K562 (cell line): ENCODE data around the gene DERL3. TPM values are rescaled to one million over a fixed set of nuclear protein-coding genes. Genes with fewer than 3 reads are reported as not detected.

Experiments used
- ATAC-seq: fragments of 200-7000 bp; cut with Tn5 transposase; 3 replicates; pipeline ENCODE4 v1.9.1; 2020; ENCODE audit warnings: moderate library complexity
- BruUV-seq: library from RNA; stranded (reverse); fragments of 400-500 nt; replicated peaks from 2 replicates; lab custom pipeline; 2021; lab: Mats Ljungman, UMichigan
- CTCF ChIA-PET: fragments of 300-600 bp; formaldehyde crosslinking; extraction: SDS; loops from one replicate; lab custom pipeline; 2021; ENCODE audit warnings: low intra/inter-chr PET ratio; lab: Yijun Ruan, JAX
- POLR2A ChIA-PET: fragments of 300-600, 350-650 bp; sonication (Branson Sonifier 250); formaldehyde crosslinking; extraction: SDS; loops from one replicate; lab custom pipeline; 2021; ENCODE audit warnings: antibody characterized with exemption, inconsistent platforms; lab: Yijun Ruan, JAX
- DNase-seq, 4 experiments: peaks; one replicate each; pipeline versions ENCODE4 v3.0.0 to v3.0.0-alpha.2; 2011 to 2018; ENCODE audit warnings: low spot score in 3 of 4, mixed read lengths in 3 of 4; ENCODE audit errors: extremely low read depth in 1 of 4
- FAIRE-seq: peaks from 2 replicates; lab custom pipeline; 2011; peaks lifted over from hg19 to GRCh38; lab: Jason Lieb, UNC
- H2AFZ ChIP-seq: 2 replicates; pipeline ENCODE4 v1.6.0; 2011; ENCODE audit warnings: low read depth, low read length, control low read depth, inconsistent platforms
- H3K27ac ChIP-seq: fragments of 200-600 bp; 3 replicates; pipeline ENCODE4 v1.8.0; 2011; ENCODE audit warnings: low read depth, mild to moderate bottlenecking, control low read depth, inconsistent platforms, low read length, moderate library complexity, mixed read lengths; ENCODE audit errors: extremely low read depth
- H3K27me3 ChIP-seq, 2 experiments: fragments of 300-600 bp in 1 of 2; 2 replicates in 1 of 2; 3 replicates in 1 of 2; pipeline versions ENCODE4 v1.6.0 to v1.8.0; 2011; ENCODE audit warnings: inconsistent platforms in 2 of 2, low read length in 2 of 2, mild to moderate bottlenecking in 1 of 2, mixed read lengths in 1 of 2, moderate library complexity in 1 of 2; ENCODE audit not compliant: control insufficient read depth in 2 of 2, insufficient read depth in 2 of 2
- H3K36me3 ChIP-seq: fragments of 300-600 bp; 3 replicates; pipeline ENCODE4 v1.8.0; 2011; ENCODE audit warnings: mild to moderate bottlenecking, low read length, inconsistent platforms; ENCODE audit not compliant: control insufficient read depth, insufficient read depth
- H3K4me1 ChIP-seq, 2 experiments: fragments of 200-600 bp in 1 of 2; replicated peaks in 1 of 2; 2 replicates in 1 of 2; 3 replicates in 1 of 2; pipeline versions ENCODE4 v1.5.1 to v1.8.0; 2011; ENCODE audit warnings: inconsistent platforms in 2 of 2, low read length in 2 of 2, mild to moderate bottlenecking in 1 of 2, mixed read lengths in 1 of 2, moderate library complexity in 1 of 2; ENCODE audit not compliant: control insufficient read depth in 2 of 2, insufficient read depth in 2 of 2
- H3K4me2 ChIP-seq: 2 replicates; pipeline ENCODE4 v1.6.1; 2011; ENCODE audit warnings: low read length, control low read depth, inconsistent platforms, mixed read lengths; ENCODE audit not compliant: insufficient read depth
- H3K4me3 ChIP-seq: fragments of 200-600 bp; sonication (generic), shearing (Covaris generic); 2 replicates; pipeline ENCODE4 v1.5.1; 2016; ENCODE audit warnings: control low read depth, inconsistent platforms
- H3K79me2 ChIP-seq: fragments of 200-600 bp; 3 replicates; pipeline ENCODE4 v1.8.0; 2011; ENCODE audit warnings: low read length, inconsistent platforms; ENCODE audit not compliant: control insufficient read depth, insufficient read depth
- H3K9ac ChIP-seq, 2 experiments: 2 replicates each; pipeline versions ENCODE4 v1.6.0 to v1.6.1; 2011; ENCODE audit warnings: low read depth in 2 of 2, low read length in 2 of 2, control low read depth in 1 of 2, inconsistent platforms in 1 of 2, mild to moderate bottlenecking in 1 of 2, mixed read lengths in 1 of 2; ENCODE audit not compliant: insufficient read depth in 1 of 2
- H3K9me1 ChIP-seq: one replicate; pipeline ENCODE4 v1.6.0; 2011; ENCODE audit warnings: inconsistent platforms, mild to moderate bottlenecking, low read length, moderate library complexity; ENCODE audit not compliant: control insufficient read depth, insufficient read depth
- H3K9me3 ChIP-seq: replicated peaks from 2 replicates; pipeline ENCODE4 v1.5.1; 2011; ENCODE audit warnings: low read depth, low read length, inconsistent platforms; ENCODE audit not compliant: control insufficient read depth, insufficient read depth
- H4K20me1 ChIP-seq: replicated peaks from 2 replicates; pipeline ENCODE4 v1.6.1; 2011; ENCODE audit warnings: low read length, inconsistent platforms, mixed read lengths; ENCODE audit not compliant: control insufficient read depth, insufficient read depth
- CBFA2T2 ChIP-seq: fragments of 450-650 bp; conservative IDR thresholded peaks from 2 replicates; pipeline ENCODE4 v1.6.1; 2017; ENCODE audit warnings: mild to moderate bottlenecking
- KLF10 ChIP-seq: fragments of 250-450 bp; sonication (Bioruptor Pico); IDR thresholded peaks from 2 replicates; pipeline ENCODE4 v1.6.1; 2021; ENCODE audit warnings: matching md5 sums
- NFYB ChIP-seq: IDR thresholded peaks from 2 replicates; pipeline ENCODE4 v1.6.1; 2011; ENCODE audit warnings: mild to moderate bottlenecking, moderate library complexity; ENCODE audit not compliant: insufficient read length; ENCODE audit errors: extremely low read depth
- NR2F6 ChIP-seq: fragments of 450-650 bp; formaldehyde crosslinking; IDR thresholded peaks from 2 replicates; pipeline ENCODE4 v1.4.0; 2020; ENCODE audit warnings: mild to moderate bottlenecking
- PHB2 ChIP-seq: fragments of 450-650 bp; IDR thresholded peaks from 2 replicates; pipeline ENCODE4 v1.6.1; 2017; ENCODE audit warnings: low read depth
- POLR3A ChIP-seq: IDR thresholded peaks from 2 replicates; pipeline ENCODE4 v1.6.1; 2011; ENCODE audit warnings: borderline replicate concordance, mild to moderate bottlenecking, moderate library complexity; ENCODE audit not compliant: insufficient read length, insufficient read depth; ENCODE audit errors: extremely low read depth
- ZNF121 ChIP-seq: sonication (generic); formaldehyde crosslinking; conservative IDR thresholded peaks from 2 replicates; pipeline ENCODE4 v1.8.0; 2022; ENCODE audit warnings: missing genetic modification reagents
- ZNF280A ChIP-seq: fragments of 450-650 bp; IDR thresholded peaks from 2 replicates; pipeline ENCODE4 v1.6.1; 2018; ENCODE audit warnings: mild to moderate bottlenecking, low read depth; ENCODE audit not compliant: partially characterized antibody
- WGBS: fragments of 100-300 bp; shearing (Covaris generic); methylation state at CpG from one replicate; pipeline ENCODE4 v1.1.6; 2016; ENCODE audit warnings: low coverage, mixed read lengths; ENCODE audit not compliant: insufficient coverage; ENCODE audit errors: missing lambda C conversion rate; 5-methylcytosine and 5-hydroxymethylcytosine counted together
- in situ Hi-C: fragments of 300-500 bp; cut with MboI; formaldehyde crosslinking; loops from 4 replicates; pipeline ENCODE4 v1.15.0; 2018; ENCODE audit warnings: inconsistent platforms, mixed read lengths
- intact Hi-C: fragments of 100-400 bp; cut with micrococcal nuclease; formaldehyde crosslinking; loops from 2 replicates; pipeline ENCODE4 v1.14.2; 2022
- polyA plus RNA-seq, 8 experiments: library from polyadenylated mRNA; depleted of rRNA in 4 of 8; stranded (reverse) in 5 of 8; unstranded in 3 of 8; fragments of >200 nt; fragmentation: Nextera tagmentation in 2 of 8; fragmentation: Illumina TruSeq in 1 of 8; extraction: Ambion mirVana in 2 of 8; extraction: Trizol in 1 of 8; gene quantifications; 2 replicates each; pipeline versions ENCODE4 v1.2.1 to v1.2.3, GENCODE V29; 2011 to 2014; ENCODE audit warnings: inconsistent platforms in 1 of 8, missing spikeins in 1 of 8
- total RNA-seq, 7 experiments: library from RNA; depleted of rRNA in 6 of 7; stranded (reverse); fragments of >200 nt in 6 of 7; fragmentation: Illumina TruSeq in 2 of 7; extraction: Trizol in 2 of 7; gene quantifications; 2 replicates each; pipeline versions ENCODE4 v1.2.1 to v1.2.3, GENCODE V29; 2011 to 2021; ENCODE audit warnings: low replicate concordance in 1 of 7

DERL3 gene
- total and polyA plus RNA-seq, 9 of the 15 experiments (the other 6 are each of a cell fraction or from before 2014, with no cell fraction given) = 1.3 to 12.4 (median 4.8) TPM

- in situ Hi-C loops (loop anchor here (10.0 kb wide), 1 partner anchor 218 kb away; no protein-coding TSS in a partner anchor), intact Hi-C loops (no loop called here)
- H2AFZ ChIP-seq = no peak overlapping the region
- no peaks in the 10 kb centered on the region for H3K9me3 ChIP-seq
- POLR2A ChIA-PET = no interaction called here
- TF ChIP-seq NFYB (no peak), CBFA2T2 (no peak), NR2F6 (CRISPR knock-in tag) (no peak), ZNF280A (no peak), POLR3A (no peak), KLF10 (CRISPR knock-in tag) (no peak), PHB2 (no peak), ZNF121 (CRISPR knock-in tag) (0 out of 2 replicates have a peak, but pooled peaks have one; percentile 13)
- no peaks in the 10 kb centered on the region for H3K9me1 ChIP-seq
- DNase-seq = no peak
- ATAC-seq = no peak
- no peaks in the 10 kb centered on the region for H3K36me3 ChIP-seq
- H3K79me2 ChIP-seq = no peaks in the 10 kb centered on the region
- no peak overlapping the region for H3K4me3 ChIP-seq
- peaks cover 5 to 28% of the 10 kb centered on the region in 2 experiments; a peak in 4 of 5 replicates for H3K4me1 ChIP-seq
- no peak for FAIRE-seq
- CTCF ChIA-PET = no interaction called here
- no peaks in the 10 kb centered on the region for H4K20me1 ChIP-seq
- 52% methylated on average over 3 of the region's 4 CpGs for WGBS
- H3K27ac ChIP-seq = no peak overlapping the region
- BruUV-seq = no TSS peak
- H3K9ac ChIP-seq = peak overlapping the region in 1 of 2 experiments; percentile 36; a peak in 1 of 4 replicates
- H3K27me3 ChIP-seq = no peaks in the 10 kb centered on the region
- no peak overlapping the region for H3K4me2 ChIP-seq
These were observed 3.8 kb upstream of the DERL3 start for GRCh38 chr22:23842599-23842998.
